ENCODE measurements around the gene PLCB1. TPM values are rescaled to one million over a fixed set of nuclear protein-coding genes. Genes with fewer than 3 reads are reported as not detected.

PLCB1 gene
- total and polyA plus RNA-seq, 2 donors (not counting 3 experiments of a cell fraction or from before 2014, with no cell fraction given) = 10.2 to 53.4 TPM

- Histone ChIP-seq H3K4me3 (replicated peaks in 1 of 3; ENCODE audit: insufficient read depth in 1 of 3, low read depth in 1 of 3, low read length in 3 of 3) (no peak overlapping the region), H3K9me3 (replicated peaks; ENCODE audit: control insufficient read depth, insufficient read depth, low read length) (no peaks in the 10 kb centered on the region), H3K9me1 (replicated peaks; ENCODE audit: control insufficient read depth, extremely low read depth, insufficient read depth, low read length) (no peaks in the 10 kb centered on the region), H3K4me2 (ENCODE audit: insufficient read depth, low read length) (no peak overlapping the region), H3K79me2 (ENCODE audit: control insufficient read depth, insufficient read depth, low read length) (no peaks in the 10 kb centered on the region), H3K27ac (ENCODE audit: insufficient read depth, low read depth, low read length) (no peak overlapping the region), H3K9ac (replicated peaks; ENCODE audit: extremely low read depth, insufficient read depth, low read length) (no peak overlapping the region), H3K4me1 (ENCODE audit: control insufficient read depth, extremely low read depth, insufficient read depth, low read length) (no peaks in the 10 kb centered on the region), H3K27me3 (ENCODE audit: control insufficient read depth in 2 of 2, insufficient read depth in 2 of 2, low read length in 2 of 2) (no peaks in the 10 kb centered on the region), H4K20me1 (replicated peaks; ENCODE audit: control insufficient read depth, extremely low read depth, insufficient read depth, low read length) (no peaks in the 10 kb centered on the region), H2AFZ (ENCODE audit: low read depth, low read length) (no peak overlapping the region), H3K36me3 (ENCODE audit: control insufficient read depth in 2 of 2, extremely low read depth in 1 of 2, insufficient read depth in 2 of 2, low read length in 2 of 2) (no peaks in the 10 kb centered on the region)
- FAIRE-seq (no peak), DNase-seq (ENCODE audit: low read depth, low spot score) (no peak)
- ChIA-PET POLR2A (no interaction called here), CTCF (interaction anchor here (1.1 to 1.5 kb wide), 2 partner anchors 26 to 260 kb away, joined by 3 to 4 read pairs; no protein-coding TSS in a partner anchor)
- intact Hi-C loops (cut with micrococcal nuclease) = no loop called here
- TF ChIP-seq, protein P1, sequence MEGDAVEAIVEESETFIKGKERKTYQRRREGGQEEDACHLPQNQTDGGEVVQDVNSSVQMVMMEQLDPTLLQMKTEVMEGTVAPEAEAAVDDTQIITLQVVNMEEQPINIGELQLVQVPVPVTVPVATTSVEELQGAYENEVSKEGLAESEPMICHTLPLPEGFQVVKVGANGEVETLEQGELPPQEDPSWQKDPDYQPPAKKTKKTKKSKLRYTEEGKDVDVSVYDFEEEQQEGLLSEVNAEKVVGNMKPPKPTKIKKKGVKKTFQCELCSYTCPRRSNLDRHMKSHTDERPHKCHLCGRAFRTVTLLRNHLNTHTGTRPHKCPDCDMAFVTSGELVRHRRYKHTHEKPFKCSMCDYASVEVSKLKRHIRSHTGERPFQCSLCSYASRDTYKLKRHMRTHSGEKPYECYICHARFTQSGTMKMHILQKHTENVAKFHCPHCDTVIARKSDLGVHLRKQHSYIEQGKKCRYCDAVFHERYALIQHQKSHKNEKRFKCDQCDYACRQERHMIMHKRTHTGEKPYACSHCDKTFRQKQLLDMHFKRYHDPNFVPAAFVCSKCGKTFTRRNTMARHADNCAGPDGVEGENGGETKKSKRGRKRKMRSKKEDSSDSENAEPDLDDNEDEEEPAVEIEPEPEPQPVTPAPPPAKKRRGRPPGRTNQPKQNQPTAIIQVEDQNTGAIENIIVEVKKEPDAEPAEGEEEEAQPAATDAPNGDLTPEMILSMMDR (IDR thresholded peaks at IDR 0.05; ENCODE audit: extremely low read depth in 1 of 2, insufficient read depth in 1 of 2, low read depth in 1 of 2, low read length in 2 of 2) = no peak
- TF ChIP-seq EZH2 (IDR thresholded peaks at IDR 0.05; ENCODE audit: borderline replicate concordance, low read depth, low read length, severe bottlenecking) (no peak), MYC (IDR thresholded peaks at IDR 0.05; ENCODE audit: low read depth, low read length) (no peak), POLR2A (IDR thresholded peaks at IDR 0.05; ENCODE audit: low read depth, low read length) (no peak), MAX (IDR thresholded peaks at IDR 0.05; ENCODE audit: insufficient read depth, insufficient read length) (no peak), JUN (IDR thresholded peaks at IDR 0.05; ENCODE audit: borderline replicate concordance, insufficient read depth, insufficient read length, low read depth) (no peak), GATA2 (IDR thresholded peaks at IDR 0.05; ENCODE audit: insufficient read depth, insufficient read length, low read depth, low read length) (no peak), FOS (IDR thresholded peaks at IDR 0.05; ENCODE audit: borderline replicate concordance, insufficient read depth, low read length) (no peak), POLR2AphosphoS5 (IDR thresholded peaks at IDR 0.05; ENCODE audit: insufficient read depth, low read depth, low read length) (no peak)
- BruUV-seq (replicated peaks) = no TSS peak
- dilution Hi-C loops (cut with MboI; ENCODE audit: extremely low pct_ligation_motif_present, low sequenced_read_pairs) = no loop called here
Observed at GRCh38 chr20:8461186-8461585, 329.1 kb downstream of the PLCB1 start.
